ENCODE data around the gene RBFOX2. TPM values are rescaled to one million over a fixed set of nuclear protein-coding genes. Genes with fewer than 3 reads are reported as not detected.

The RBFOX2 gene
- polyA plus RNA-seq, 1 of the 3 experiments (the other 2 are of a cell fraction), result 115 TPM

DNA sequence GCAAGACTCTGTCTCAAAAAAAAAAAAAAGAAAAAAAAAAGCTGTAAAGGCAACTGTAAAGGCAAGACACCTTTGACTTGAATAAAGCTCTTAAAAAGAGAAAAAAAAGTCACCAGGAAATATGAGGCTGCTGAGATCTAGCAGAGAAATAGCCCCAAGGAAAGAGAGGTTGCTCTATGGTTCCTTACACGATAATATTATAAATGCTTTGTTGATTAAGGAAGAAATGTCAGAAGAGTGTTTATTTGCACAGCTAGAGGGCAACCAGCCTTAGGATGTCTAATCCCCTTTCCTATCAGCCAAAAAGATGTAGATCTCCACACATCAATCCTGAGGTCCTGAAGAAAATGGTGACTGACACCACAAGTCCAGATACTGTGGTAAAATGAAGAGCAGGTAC is 32.0 kb downstream of the RBFOX2 start:
- TF ChIP-seq TCF12 (IDR thresholded peaks at IDR 0.05) (no peak), POLR2AphosphoS5 (IDR thresholded peaks at IDR 0.05; ENCODE audit: low read depth, low read length) (no peak), CHD2 (IDR thresholded peaks at IDR 0.05; ENCODE audit: low read length, partially characterized antibody) (no peak), RFX5 (IDR thresholded peaks at IDR 0.05; ENCODE audit: low read length) (no peak), ELF1 (IDR thresholded peaks at IDR 0.05) (no peak), MEF2A (IDR thresholded peaks at IDR 0.05; ENCODE audit: borderline replicate concordance, low read depth) (no peak), TAF1 (IDR thresholded peaks at IDR 0.05; ENCODE audit: borderline replicate concordance, low read depth, low read length) (no peak), RXRA (IDR thresholded peaks at IDR 0.05; ENCODE audit: borderline replicate concordance, low read depth) (no peak), FOXJ3 (CRISPR knock-in tag; IDR thresholded peaks at IDR 0.05) (no peak)
- TF ChIP-seq, protein P1, sequence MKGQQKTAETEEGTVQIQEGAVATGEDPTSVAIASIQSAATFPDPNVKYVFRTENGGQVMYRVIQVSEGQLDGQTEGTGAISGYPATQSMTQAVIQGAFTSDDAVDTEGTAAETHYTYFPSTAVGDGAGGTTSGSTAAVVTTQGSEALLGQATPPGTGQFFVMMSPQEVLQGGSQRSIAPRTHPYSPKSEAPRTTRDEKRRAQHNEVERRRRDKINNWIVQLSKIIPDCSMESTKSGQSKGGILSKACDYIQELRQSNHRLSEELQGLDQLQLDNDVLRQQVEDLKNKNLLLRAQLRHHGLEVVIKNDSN (IDR thresholded peaks at IDR 0.05; ENCODE audit: borderline replicate concordance, low read depth), result no peak
- TF ChIP-seq, protein P2, sequence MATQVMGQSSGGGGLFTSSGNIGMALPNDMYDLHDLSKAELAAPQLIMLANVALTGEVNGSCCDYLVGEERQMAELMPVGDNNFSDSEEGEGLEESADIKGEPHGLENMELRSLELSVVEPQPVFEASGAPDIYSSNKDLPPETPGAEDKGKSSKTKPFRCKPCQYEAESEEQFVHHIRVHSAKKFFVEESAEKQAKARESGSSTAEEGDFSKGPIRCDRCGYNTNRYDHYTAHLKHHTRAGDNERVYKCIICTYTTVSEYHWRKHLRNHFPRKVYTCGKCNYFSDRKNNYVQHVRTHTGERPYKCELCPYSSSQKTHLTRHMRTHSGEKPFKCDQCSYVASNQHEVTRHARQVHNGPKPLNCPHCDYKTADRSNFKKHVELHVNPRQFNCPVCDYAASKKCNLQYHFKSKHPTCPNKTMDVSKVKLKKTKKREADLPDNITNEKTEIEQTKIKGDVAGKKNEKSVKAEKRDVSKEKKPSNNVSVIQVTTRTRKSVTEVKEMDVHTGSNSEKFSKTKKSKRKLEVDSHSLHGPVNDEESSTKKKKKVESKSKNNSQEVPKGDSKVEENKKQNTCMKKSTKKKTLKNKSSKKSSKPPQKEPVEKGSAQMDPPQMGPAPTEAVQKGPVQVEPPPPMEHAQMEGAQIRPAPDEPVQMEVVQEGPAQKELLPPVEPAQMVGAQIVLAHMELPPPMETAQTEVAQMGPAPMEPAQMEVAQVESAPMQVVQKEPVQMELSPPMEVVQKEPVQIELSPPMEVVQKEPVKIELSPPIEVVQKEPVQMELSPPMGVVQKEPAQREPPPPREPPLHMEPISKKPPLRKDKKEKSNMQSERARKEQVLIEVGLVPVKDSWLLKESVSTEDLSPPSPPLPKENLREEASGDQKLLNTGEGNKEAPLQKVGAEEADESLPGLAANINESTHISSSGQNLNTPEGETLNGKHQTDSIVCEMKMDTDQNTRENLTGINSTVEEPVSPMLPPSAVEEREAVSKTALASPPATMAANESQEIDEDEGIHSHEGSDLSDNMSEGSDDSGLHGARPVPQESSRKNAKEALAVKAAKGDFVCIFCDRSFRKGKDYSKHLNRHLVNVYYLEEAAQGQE (IDR thresholded peaks at IDR 0.05; ENCODE audit: low read depth, low read length), result no peak
- Histone ChIP-seq H3K4me2 (no peak overlapping the region), H3K4me3 (ENCODE audit: low read depth in 2 of 2, low read length in 1 of 2) (no peak overlapping the region), H3K79me2 (ENCODE audit: insufficient read depth) (peaks cover 87% of the 10 kb centered on the region), H2AFZ (ENCODE audit: low read depth) (no peak overlapping the region), H3K9ac (no peak overlapping the region), H3K9me3 (no peaks in the 10 kb centered on the region), H3K9me2 (no peaks in the 10 kb centered on the region), H3F3A (replicated peaks; ENCODE audit: insufficient read depth) (peaks cover 32% of the 10 kb centered on the region), H4K20me1 (ENCODE audit: insufficient read depth) (peaks cover 24% of the 10 kb centered on the region), H3K4me1 (ENCODE audit: control insufficient read depth in 1 of 2, insufficient read depth in 2 of 2, low read depth in 1 of 2, low read length in 1 of 2) (peaks cover 8 to 27% of the 10 kb centered on the region in 2 experiments), H3K27ac (ENCODE audit: low read depth in 2 of 2, low read length in 1 of 2) (peak overlapping the region in 1 of 2 experiments; percentile 83; a peak in 2 of 4 replicates), H3K36me3 (replicated peaks in 1 of 2; ENCODE audit: control insufficient read depth in 1 of 2, insufficient read depth in 2 of 2, low read length in 1 of 2) (peaks cover 4 to 25% of the 10 kb centered on the region in 2 experiments), H3K27me3 (ENCODE audit: insufficient read depth) (no peaks in the 10 kb centered on the region)
- DNase-seq, result no peak
- POLR2A ChIA-PET, result interaction anchor here (0.6 kb wide), 1 partner anchor 29 kb away, joined by 6 read pairs; no protein-coding TSS in a partner anchor
- 81% methylated on average over 1 of the region's 1 CpG for WGBS (ENCODE audit: low lambda C conversion rate)
- CTCF ChIA-PET, result interaction anchor here (1.0 to 8.8 kb wide), 3 partner anchors 13 to 70 kb away, joined by 4 to 54 read pairs (median 14); no protein-coding TSS in a partner anchor

- Histone ChIP-seq H3F3A (replicated peaks; ENCODE audit: insufficient read depth) (peaks cover 35% of the 10 kb centered on the region), H3K4me3 (ENCODE audit: low read depth in 2 of 2, low read length in 1 of 2) (no peak overlapping the region), H3K79me2 (ENCODE audit: insufficient read depth) (peaks cover 86% of the 10 kb centered on the region), H4K20me1 (ENCODE audit: insufficient read depth) (peaks cover 26% of the 10 kb centered on the region), H3K27ac (ENCODE audit: low read depth in 2 of 2, low read length in 1 of 2) (peak overlapping the region; percentile 62 to 83), H3K9me2 (no peaks in the 10 kb centered on the region), H3K27me3 (ENCODE audit: insufficient read depth) (no peaks in the 10 kb centered on the region), H3K9ac (no peak overlapping the region), H3K9me3 (no peaks in the 10 kb centered on the region), H3K4me2 (peak overlapping the region; percentile 9; the same call in 1 of the 2 replicates), H3K36me3 (replicated peaks in 1 of 2; ENCODE audit: control insufficient read depth in 1 of 2, insufficient read depth in 2 of 2, low read length in 1 of 2) (peaks cover 10 to 25% of the 10 kb centered on the region in 2 experiments), H3K4me1 (ENCODE audit: control insufficient read depth in 1 of 2, insufficient read depth in 2 of 2, low read depth in 1 of 2, low read length in 1 of 2) (peaks cover 12 to 32% of the 10 kb centered on the region in 2 experiments), H2AFZ (ENCODE audit: low read depth) (no peak overlapping the region)
- 10% methylated on average over 2 of the region's 2 CpGs for WGBS (ENCODE audit: low lambda C conversion rate)
- CTCF ChIA-PET, result interaction anchor here (2.2 to 8.8 kb wide), 3 partner anchors 10 to 70 kb away, joined by 7 to 54 read pairs (median 14); no protein-coding TSS in a partner anchor
- POLR2A ChIA-PET, result no interaction called here
- no peak for DNase-seq
- TF ChIP-seq NFIC (IDR thresholded peaks at IDR 0.05; ENCODE audit: borderline replicate concordance) (peak; percentile 66), TEAD4 (IDR thresholded peaks at IDR 0.05; ENCODE audit: borderline replicate concordance, insufficient read depth) (no peak), FOXJ3 (CRISPR knock-in tag; IDR thresholded peaks at IDR 0.05) (no peak), RAD21 (IDR thresholded peaks at IDR 0.05; ENCODE audit: low read length) (no peak), PBX3 (IDR thresholded peaks at IDR 0.05) (peak; percentile 78), CHD2 (IDR thresholded peaks at IDR 0.05; ENCODE audit: low read length, partially characterized antibody) (no peak), TAF1 (IDR thresholded peaks at IDR 0.05; ENCODE audit: borderline replicate concordance, low read depth, low read length) (no peak), SMC3 (IDR thresholded peaks at IDR 0.05; ENCODE audit: low read depth, low read length) (no peak), RXRA (IDR thresholded peaks at IDR 0.05; ENCODE audit: borderline replicate concordance, low read depth) (no peak)
- TF ChIP-seq, protein P1 (IDR thresholded peaks at IDR 0.05; ENCODE audit: borderline replicate concordance, low read depth), result no peak
- TF ChIP-seq, protein P3, sequence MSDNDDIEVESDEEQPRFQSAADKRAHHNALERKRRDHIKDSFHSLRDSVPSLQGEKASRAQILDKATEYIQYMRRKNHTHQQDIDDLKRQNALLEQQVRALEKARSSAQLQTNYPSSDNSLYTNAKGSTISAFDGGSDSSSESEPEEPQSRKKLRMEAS (IDR thresholded peaks at IDR 0.05; ENCODE audit: low read depth), result no peak
- TF ChIP-seq, protein P4, sequence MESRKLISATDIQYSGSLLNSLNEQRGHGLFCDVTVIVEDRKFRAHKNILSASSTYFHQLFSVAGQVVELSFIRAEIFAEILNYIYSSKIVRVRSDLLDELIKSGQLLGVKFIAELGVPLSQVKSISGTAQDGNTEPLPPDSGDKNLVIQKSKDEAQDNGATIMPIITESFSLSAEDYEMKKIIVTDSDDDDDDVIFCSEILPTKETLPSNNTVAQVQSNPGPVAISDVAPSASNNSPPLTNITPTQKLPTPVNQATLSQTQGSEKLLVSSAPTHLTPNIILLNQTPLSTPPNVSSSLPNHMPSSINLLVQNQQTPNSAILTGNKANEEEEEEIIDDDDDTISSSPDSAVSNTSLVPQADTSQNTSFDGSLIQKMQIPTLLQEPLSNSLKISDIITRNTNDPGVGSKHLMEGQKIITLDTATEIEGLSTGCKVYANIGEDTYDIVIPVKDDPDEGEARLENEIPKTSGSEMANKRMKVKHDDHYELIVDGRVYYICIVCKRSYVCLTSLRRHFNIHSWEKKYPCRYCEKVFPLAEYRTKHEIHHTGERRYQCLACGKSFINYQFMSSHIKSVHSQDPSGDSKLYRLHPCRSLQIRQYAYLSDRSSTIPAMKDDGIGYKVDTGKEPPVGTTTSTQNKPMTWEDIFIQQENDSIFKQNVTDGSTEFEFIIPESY (IDR thresholded peaks at IDR 0.05; ENCODE audit: borderline replicate concordance, low read depth), result no peak
Observed at GRCh38 chr22:35995772-35996171, 32.9 kb downstream of the RBFOX2 start.
